ENCODE results near the gene COG4.

Gene COG4

DNA sequence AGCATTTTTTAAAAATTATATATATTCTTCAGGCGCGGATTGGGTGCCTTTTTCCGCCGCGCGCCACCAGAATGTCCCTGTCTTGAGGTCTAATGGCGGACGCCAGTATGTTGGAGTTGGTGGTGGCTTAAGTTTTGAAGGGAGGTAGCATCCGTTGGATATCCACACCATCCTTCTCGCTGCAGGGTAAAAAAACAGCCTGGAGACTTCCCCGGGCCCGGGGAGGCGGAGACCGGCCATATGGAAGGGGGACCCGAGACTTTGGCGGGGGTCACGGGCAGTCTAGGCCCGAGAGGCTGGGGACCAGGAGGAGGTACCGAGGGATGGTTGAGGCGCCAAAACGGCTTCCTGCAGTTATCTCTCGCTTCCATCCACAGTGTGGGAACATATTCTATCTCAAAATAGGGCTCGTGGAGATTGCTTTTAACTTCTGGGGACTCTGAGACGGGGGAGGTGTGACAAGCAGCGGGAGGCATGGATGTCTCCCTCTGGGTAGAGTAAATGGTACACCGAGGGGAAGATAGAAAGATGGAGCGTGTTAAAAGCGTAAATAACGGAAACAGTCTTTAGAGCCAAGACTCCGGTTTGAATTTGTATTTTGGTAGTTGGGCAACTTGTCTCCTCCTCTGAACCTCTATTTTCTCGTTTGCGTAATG is 517 bp upstream of the COG4 start, which contains the start of gene SF3B3:
SF3B3 (plus strand) TSS at position 74 of the 656 bp plus-strand sequence. CDS start 2,841 bp downstream, outside the sequence.
- Histone ChIP-seq H3K4me3 (replicated peaks; ENCODE audit: low read depth, low read length) (peak within 1 kb of the TSS; percentile 89), H3K36me3 (ENCODE audit: control insufficient read depth, insufficient read depth, low read length) (peaks cover 4% of the 10 kb centered on the region), H3K27me3 (replicated peaks; ENCODE audit: control insufficient read depth, insufficient read depth, low read length) (no peaks in the 10 kb centered on the region)
- TF ChIP-seq, protein P1, sequence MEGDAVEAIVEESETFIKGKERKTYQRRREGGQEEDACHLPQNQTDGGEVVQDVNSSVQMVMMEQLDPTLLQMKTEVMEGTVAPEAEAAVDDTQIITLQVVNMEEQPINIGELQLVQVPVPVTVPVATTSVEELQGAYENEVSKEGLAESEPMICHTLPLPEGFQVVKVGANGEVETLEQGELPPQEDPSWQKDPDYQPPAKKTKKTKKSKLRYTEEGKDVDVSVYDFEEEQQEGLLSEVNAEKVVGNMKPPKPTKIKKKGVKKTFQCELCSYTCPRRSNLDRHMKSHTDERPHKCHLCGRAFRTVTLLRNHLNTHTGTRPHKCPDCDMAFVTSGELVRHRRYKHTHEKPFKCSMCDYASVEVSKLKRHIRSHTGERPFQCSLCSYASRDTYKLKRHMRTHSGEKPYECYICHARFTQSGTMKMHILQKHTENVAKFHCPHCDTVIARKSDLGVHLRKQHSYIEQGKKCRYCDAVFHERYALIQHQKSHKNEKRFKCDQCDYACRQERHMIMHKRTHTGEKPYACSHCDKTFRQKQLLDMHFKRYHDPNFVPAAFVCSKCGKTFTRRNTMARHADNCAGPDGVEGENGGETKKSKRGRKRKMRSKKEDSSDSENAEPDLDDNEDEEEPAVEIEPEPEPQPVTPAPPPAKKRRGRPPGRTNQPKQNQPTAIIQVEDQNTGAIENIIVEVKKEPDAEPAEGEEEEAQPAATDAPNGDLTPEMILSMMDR (IDR thresholded peaks at IDR 0.05; ENCODE audit: insufficient read depth, low read length, poor library complexity, severe bottlenecking): no peak
- DNase-seq (ENCODE audit: extremely low read depth, insufficient read length): peak; percentile 86

DNA sequence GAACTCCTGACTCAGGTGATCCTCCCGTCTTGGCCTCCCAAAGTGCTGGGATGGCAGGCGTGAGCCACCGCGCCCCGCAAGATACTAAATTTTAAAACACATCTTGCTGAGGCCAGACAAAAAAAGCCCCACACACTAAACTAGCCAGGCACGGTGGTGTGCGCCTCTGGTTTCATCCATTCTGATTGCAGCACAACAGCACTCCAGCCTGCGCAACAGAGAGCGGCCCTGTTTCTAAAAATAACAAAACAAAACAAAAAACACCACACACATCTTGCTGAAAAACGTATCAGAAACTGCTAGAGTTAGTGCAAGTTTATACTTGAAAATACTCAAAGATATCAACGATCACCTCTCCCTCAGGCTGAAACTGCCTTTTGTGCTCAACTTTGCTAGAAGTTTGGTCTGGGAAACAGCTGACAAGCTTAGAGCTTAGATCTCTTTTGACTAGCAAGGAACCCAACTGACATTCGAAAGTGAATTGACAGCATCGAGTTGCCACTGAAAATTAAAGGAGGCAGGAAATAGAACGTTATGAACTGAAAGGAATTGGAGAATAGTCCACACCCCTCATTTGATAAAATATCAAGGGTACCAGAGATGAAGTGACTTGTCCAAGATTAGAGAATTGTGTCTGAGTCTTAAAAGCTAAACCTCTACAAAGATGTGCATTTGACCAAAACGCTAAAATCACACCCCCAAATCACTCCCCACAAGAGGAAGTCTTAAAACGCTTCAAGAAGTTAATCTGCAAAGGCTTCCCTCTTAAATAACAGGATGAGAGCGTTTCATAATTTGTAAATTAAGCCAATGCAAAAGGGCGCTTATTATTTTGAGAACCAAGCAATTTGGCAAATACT is 908 bp downstream of the COG4 start:
- TF ChIP-seq, protein P1 (IDR thresholded peaks at IDR 0.05; ENCODE audit: insufficient read depth, low read length, poor library complexity, severe bottlenecking): no peak
- Histone ChIP-seq H3K4me3 (replicated peaks; ENCODE audit: low read depth, low read length) (peak overlapping the region; percentile 89), H3K36me3 (ENCODE audit: control insufficient read depth, insufficient read depth, low read length) (peaks cover 4% of the 10 kb centered on the region), H3K27me3 (replicated peaks; ENCODE audit: control insufficient read depth, insufficient read depth, low read length) (no peaks in the 10 kb centered on the region)
- DNase-seq (ENCODE audit: extremely low read depth, insufficient read length): peak; percentile 45

DNA sequence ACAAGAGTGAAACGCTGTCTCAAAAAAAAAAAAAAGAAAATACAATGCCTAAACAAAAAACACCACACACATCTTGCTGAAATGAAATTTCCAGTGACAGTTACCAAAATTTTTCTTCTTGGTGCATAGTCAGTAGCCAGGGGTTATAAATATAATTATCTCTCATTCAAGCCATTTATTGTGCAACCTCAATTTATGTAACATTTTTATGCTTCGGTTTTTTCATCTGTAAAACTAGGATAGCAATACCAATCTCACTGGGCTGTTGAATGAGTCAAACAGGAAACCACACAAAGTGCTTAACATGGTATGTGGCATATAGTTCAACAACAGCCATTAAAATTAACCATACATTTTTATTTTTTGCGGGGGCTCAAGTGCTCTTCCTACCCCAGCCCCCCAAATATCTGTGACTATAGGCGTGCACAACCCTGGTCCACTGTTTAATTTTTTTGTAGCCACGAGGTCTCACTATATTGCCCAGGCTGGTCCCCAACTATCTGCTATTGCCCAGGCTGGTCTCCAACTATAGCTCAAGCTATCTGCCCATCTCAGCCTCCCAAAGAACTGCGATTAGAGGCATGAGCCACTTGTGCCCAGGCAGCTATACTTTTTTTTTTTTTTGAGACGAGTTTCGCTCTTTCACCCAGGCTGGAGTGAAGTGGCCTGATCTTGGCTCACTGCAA is 2.6 kb downstream of the COG4 start:
- H3K27me3 ChIP-seq (replicated peaks; ENCODE audit: control insufficient read depth, insufficient read depth, low read length): no peaks in the 10 kb centered on the region
- peak; percentile 50 for DNase-seq (ENCODE audit: extremely low read depth, insufficient read length)
- H3K36me3 ChIP-seq (ENCODE audit: control insufficient read depth, insufficient read depth, low read length): peaks cover 6% of the 10 kb centered on the region
- peak overlapping the region; percentile 25; the same call in 1 of the 2 replicates for H3K4me3 ChIP-seq (replicated peaks; ENCODE audit: low read depth, low read length)
- TF ChIP-seq, protein P1 (IDR thresholded peaks at IDR 0.05; ENCODE audit: insufficient read depth, low read length, poor library complexity, severe bottlenecking): no peak

DNA sequence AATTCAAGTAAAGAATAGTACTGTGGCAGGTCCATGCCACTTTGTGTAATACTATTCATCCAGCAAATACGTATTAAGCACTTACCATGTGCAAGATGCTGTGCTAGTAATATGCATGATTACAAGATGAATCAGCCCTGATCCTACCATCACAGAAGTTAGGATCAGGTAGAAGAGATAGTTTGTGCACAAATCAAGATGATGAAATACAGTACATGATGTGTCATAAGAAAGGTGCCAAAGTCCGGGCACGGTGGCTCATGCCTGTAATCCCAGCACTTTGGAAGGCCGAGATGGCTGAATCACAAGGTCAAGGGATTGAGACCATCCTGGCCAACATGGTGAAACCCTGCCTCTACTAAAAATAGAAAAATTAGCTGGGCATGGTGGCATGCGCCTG is 10.9 kb downstream of the COG4 start:
- no peaks in the 10 kb centered on the region for H3K27me3 ChIP-seq (replicated peaks; ENCODE audit: control insufficient read depth, insufficient read depth, low read length)
- no peak for DNase-seq (ENCODE audit: extremely low read depth, insufficient read length)
- no peak overlapping the region for H3K4me3 ChIP-seq (replicated peaks; ENCODE audit: low read depth, low read length)
- TF ChIP-seq, protein P1 (IDR thresholded peaks at IDR 0.05; ENCODE audit: insufficient read depth, low read length, poor library complexity, severe bottlenecking): no peak
- H3K36me3 ChIP-seq (ENCODE audit: control insufficient read depth, insufficient read depth, low read length): peaks cover 15% of the 10 kb centered on the region

DNA sequence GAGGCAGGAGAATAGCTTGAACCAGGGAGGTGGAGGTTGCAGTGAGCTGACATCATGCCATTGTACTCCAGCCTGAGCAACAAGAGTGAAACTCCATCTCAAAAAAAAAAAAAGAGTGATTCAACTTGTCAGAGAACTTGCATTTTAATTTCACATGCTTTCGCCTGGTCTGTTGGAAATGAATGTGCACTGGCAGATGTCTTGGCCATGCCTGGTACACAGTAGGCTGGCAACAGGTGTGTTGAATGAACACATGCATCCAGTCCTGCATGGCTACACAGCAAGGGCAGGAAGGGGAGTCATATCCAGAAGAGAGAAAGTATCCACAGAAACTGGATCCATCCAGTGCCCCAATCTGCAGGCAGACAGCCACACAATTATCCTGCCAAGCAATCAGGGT is 11.5 kb downstream of the COG4 start:
- no peaks in the 10 kb centered on the region for H3K27me3 ChIP-seq (replicated peaks; ENCODE audit: control insufficient read depth, insufficient read depth, low read length)
- DNase-seq (ENCODE audit: extremely low read depth, insufficient read length): no peak
- TF ChIP-seq, protein P1 (IDR thresholded peaks at IDR 0.05; ENCODE audit: insufficient read depth, low read length, poor library complexity, severe bottlenecking): no peak
- peaks cover 13% of the 10 kb centered on the region for H3K36me3 ChIP-seq (ENCODE audit: control insufficient read depth, insufficient read depth, low read length)
- no peak overlapping the region for H3K4me3 ChIP-seq (replicated peaks; ENCODE audit: low read depth, low read length)

All from GM06990 (cell line).